HG03457 (cell line): ENCODE results near the gene FPGS.

Source experiments
- ATAC-seq: cut with Tn5 transposase; IDR thresholded peaks from one replicate; pipeline ENCODE4 v1.9.1; 2021; ENCODE audit warnings: moderate number of reproducible peaks; ENCODE audit not compliant: unreplicated experiment

Gene FPGS

GRCh38 chr9:127786773-127787104 is 15.9 kb upstream of the FPGS start:
- no peak for ATAC-seq

- ATAC-seq, result no peak
Measured at GRCh38 chr9:127788337-127789011, 14.2 kb upstream of the FPGS start.

- ATAC-seq, result no peak
Measured at GRCh38 chr9:127789179-127789578, 13.5 kb upstream of the FPGS start.

GRCh38 chr9:127790094-127790855 is 12.4 kb upstream of the FPGS start:
- ATAC-seq, result no peak

GRCh38 chr9:127791085-127791484 is 11.6 kb upstream of the FPGS start:
- ATAC-seq, result no peak

GRCh38 chr9:127792417-127793031 is 10.2 kb upstream of the FPGS start:
- ATAC-seq, result no peak

- no peak for ATAC-seq
Measured at GRCh38 chr9:127793093-127793708, 9.5 kb upstream of the FPGS start.

- no peak for ATAC-seq
Measured at GRCh38 chr9:127794001-127794791, 8.5 kb upstream of the FPGS start.

GRCh38 chr9:127796225-127796813 is 6.4 kb upstream of the FPGS start:
- ATAC-seq, result no peak

- no peak for ATAC-seq
Measured at GRCh38 chr9:127796852-127797370, 5.8 kb upstream of the FPGS start.

GRCh38 chr9:127801955-127802575 is 617 bp upstream of the FPGS start:
- no peak for ATAC-seq

GRCh38 chr9:127803507-127804352 is 1.0 kb downstream of the FPGS start:
- no peak for ATAC-seq

- no peak for ATAC-seq
Measured at GRCh38 chr9:127805620-127806019, 2.9 kb downstream of the FPGS start.

- ATAC-seq, result no peak
Measured at GRCh38 chr9:127806871-127807270, 4.2 kb downstream of the FPGS start.

GRCh38 chr9:127808347-127809001 is 5.8 kb downstream of the FPGS start:
- no peak for ATAC-seq

- ATAC-seq, result no peak
Measured at GRCh38 chr9:127809002-127809539, 6.4 kb downstream of the FPGS start.

- no peak for ATAC-seq
Measured at GRCh38 chr9:127809540-127810377, 7.1 kb downstream of the FPGS start.
